ENCODE data around the gene PDCL2. TPM values are rescaled to one million over a fixed set of nuclear protein-coding genes. Genes with fewer than 3 reads are reported as not detected.
"Not testable (repeated sequence)": the region's sequence is repeated elsewhere in the genome, so short reads cannot be mapped to it uniquely, and the experiment has no call there.

Gene PDCL2
- total RNA-seq, 6 experiments from 2014 or later, result not detected

GRCh38 chr4:55568905-55569504, 23.0 kb downstream of the PDCL2 start:
- TF ChIP-seq CTCF (IDR thresholded peaks at IDR 0.05), result no peak
- no peak overlapping the region for H3K27ac Mint-ChIP-seq
- H3K27me3 Mint-ChIP-seq (ENCODE audit: insufficient read depth), result peaks cover 9% of the 10 kb centered on the region
- H3K4me3 Mint-ChIP-seq, result no peak overlapping the region
- H3K9me3 Mint-ChIP-seq, result no peaks in the 10 kb centered on the region
- no peak for DNase-seq
- H3K36me3 Mint-ChIP-seq (ENCODE audit: low read depth), result no peaks in the 10 kb centered on the region
- H3K4me1 Mint-ChIP-seq (ENCODE audit: low read depth), result no peaks in the 10 kb centered on the region

- Mint-ChIP-seq H3K9me3 (no peaks in the 10 kb centered on the region), H3K4me1 (ENCODE audit: low read depth) (no peaks in the 10 kb centered on the region), H3K4me3 (no peak overlapping the region), H3K36me3 (ENCODE audit: low read depth) (no peaks in the 10 kb centered on the region), H3K27ac (no peak overlapping the region), H3K27me3 (ENCODE audit: insufficient read depth) (peaks cover 14% of the 10 kb centered on the region)
- DNase-seq, result no peak
- no peak for TF ChIP-seq CTCF (IDR thresholded peaks at IDR 0.05)
These were observed 30.2 kb downstream of the PDCL2 start for GRCh38 chr4:55561889-55562288.

GRCh38 chr4:55560096-55560495, 31.9 kb downstream of the PDCL2 start:
- H3K27ac Mint-ChIP-seq, result no peak overlapping the region
- TF ChIP-seq CTCF (IDR thresholded peaks at IDR 0.05), result no peak
- H3K36me3 Mint-ChIP-seq (ENCODE audit: low read depth), result no peaks in the 10 kb centered on the region
- DNase-seq, result no peak
- no peak overlapping the region for H3K4me3 Mint-ChIP-seq
- H3K9me3 Mint-ChIP-seq, result no peaks in the 10 kb centered on the region
- no peaks in the 10 kb centered on the region for H3K4me1 Mint-ChIP-seq (ENCODE audit: low read depth)
- peaks cover 8% of the 10 kb centered on the region for H3K27me3 Mint-ChIP-seq (ENCODE audit: insufficient read depth)

- peak; percentile 57 for DNase-seq
- no peaks in the 10 kb centered on the region for H3K9me3 Mint-ChIP-seq
- TF ChIP-seq CTCF (IDR thresholded peaks at IDR 0.05), result peak; percentile 84
- H3K4me1 Mint-ChIP-seq (ENCODE audit: low read depth), result peaks cover 30% of the 10 kb centered on the region
- H3K27ac Mint-ChIP-seq, result no peak overlapping the region
- H3K36me3 Mint-ChIP-seq (ENCODE audit: low read depth), result peaks cover 8% of the 10 kb centered on the region; the same call in 1 of the 2 replicates
- H3K27me3 Mint-ChIP-seq (ENCODE audit: insufficient read depth), result no peaks in the 10 kb centered on the region; the same call in 1 of the 2 replicates
- no peak overlapping the region; the same call in 1 of the 2 replicates for H3K4me3 Mint-ChIP-seq
These were observed 37.5 kb downstream of the PDCL2 start for GRCh38 chr4:55554453-55555030.

- DNase-seq, result no peak
- Mint-ChIP-seq H3K27me3 (ENCODE audit: insufficient read depth) (no peaks in the 10 kb centered on the region; the same call in 1 of the 2 replicates), H3K9me3 (no peaks in the 10 kb centered on the region), H3K4me3 (peak overlapping the region; percentile 79), H3K4me1 (ENCODE audit: low read depth) (peaks cover 39% of the 10 kb centered on the region), H3K27ac (no peak overlapping the region; the same call in 1 of the 2 replicates), H3K36me3 (ENCODE audit: low read depth) (peaks cover 12% of the 10 kb centered on the region; the same call in 1 of the 2 replicates)
- no peak for TF ChIP-seq CTCF (IDR thresholded peaks at IDR 0.05)
These were observed 38.4 kb downstream of the PDCL2 start for GRCh38 chr4:55553441-55554201.

GRCh38 chr4:55551964-55552363, 40.1 kb downstream of the PDCL2 start:
- H3K27me3 Mint-ChIP-seq (ENCODE audit: insufficient read depth); DNase-seq; H3K4me3 Mint-ChIP-seq; H3K9me3 Mint-ChIP-seq; H3K27ac Mint-ChIP-seq: not testable (repeated sequence)
- Mint-ChIP-seq H3K4me1 (ENCODE audit: low read depth) (peaks cover 54% of the 10 kb centered on the region), H3K36me3 (ENCODE audit: low read depth) (peaks cover 12% of the 10 kb centered on the region; the same call in 1 of the 2 replicates)
